GM19035 (cell line): ENCODE data around the gene POLR2L.

Experiments
- ATAC-seq: cut with Tn5 transposase; IDR thresholded peaks from one replicate; pipeline ENCODE4 v1.9.1; 2021; ENCODE audit not compliant: unreplicated experiment

POLR2L gene

GRCh38 chr11:869399-870126 is 27.2 kb upstream of the POLR2L start:
- no peak for ATAC-seq

- no peak for ATAC-seq
These were observed 26.5 kb upstream of the POLR2L start for GRCh38 chr11:868802-869201.

- no peak for ATAC-seq
These were observed 26.1 kb upstream of the POLR2L start for GRCh38 chr11:868394-868793.

GRCh38 chr11:867856-868358 is 25.6 kb upstream of the POLR2L start:
- no peak for ATAC-seq

- ATAC-seq: no peak
These were observed 24.2 kb upstream of the POLR2L start for GRCh38 chr11:866481-866880.

GRCh38 chr11:865462-866430 is 23.4 kb upstream of the POLR2L start:
- no peak for ATAC-seq

- ATAC-seq: no peak
These were observed 22.6 kb upstream of the POLR2L start for GRCh38 chr11:864898-865297.

- ATAC-seq: no peak
These were observed 21.8 kb upstream of the POLR2L start for GRCh38 chr11:863910-864827.

GRCh38 chr11:863023-863909 is 20.9 kb upstream of the POLR2L start:
- ATAC-seq: no peak

- no peak for ATAC-seq
These were observed 20.3 kb upstream of the POLR2L start for GRCh38 chr11:862696-863022.

- no peak for ATAC-seq
These were observed 19.8 kb upstream of the POLR2L start for GRCh38 chr11:862081-862661.

GRCh38 chr11:861105-861479 is 18.8 kb upstream of the POLR2L start:
- ATAC-seq: no peak

- ATAC-seq: no peak
These were observed 18.1 kb upstream of the POLR2L start for GRCh38 chr11:860234-861104.

GRCh38 chr11:859394-860131 is 17.2 kb upstream of the POLR2L start:
- ATAC-seq: no peak

GRCh38 chr11:858762-859339 is 16.5 kb upstream of the POLR2L start:
- ATAC-seq: no peak

- no peak for ATAC-seq
These were observed 15.9 kb upstream of the POLR2L start for GRCh38 chr11:858053-858761.

GRCh38 chr11:856397-856796 is 14.1 kb upstream of the POLR2L start:
- no peak for ATAC-seq
